SU-DHL-6 (cell line): ENCODE data around the gene STAM2.

Experiments used
- EZH2phosphoT487 ChIP-seq: fragments of 200-600 bp; sonication (generic), shearing (Covaris generic); conservative IDR thresholded peaks from 2 replicates; pipeline ENCODE4 v1.6.1; 2018; ENCODE audit warnings: mild to moderate bottlenecking, antibody characterized with exemption, low read length, moderate library complexity, mixed read lengths
- TF ChIP-seq, protein P1 (sequence below): fragments of 200-600 bp; sonication (generic); IDR thresholded peaks from one replicate; pipeline ENCODE4 v1.5.1; 2017; ENCODE audit warnings: antibody characterized with exemption, mild to moderate bottlenecking, low read length, moderate library complexity; ENCODE audit not compliant: insufficient read depth, poor library complexity, severe bottlenecking

GRCh38 chr2:152127628-152128027 lies 47.9 kb downstream of the STAM2 start:
- TF ChIP-seq, protein P1, sequence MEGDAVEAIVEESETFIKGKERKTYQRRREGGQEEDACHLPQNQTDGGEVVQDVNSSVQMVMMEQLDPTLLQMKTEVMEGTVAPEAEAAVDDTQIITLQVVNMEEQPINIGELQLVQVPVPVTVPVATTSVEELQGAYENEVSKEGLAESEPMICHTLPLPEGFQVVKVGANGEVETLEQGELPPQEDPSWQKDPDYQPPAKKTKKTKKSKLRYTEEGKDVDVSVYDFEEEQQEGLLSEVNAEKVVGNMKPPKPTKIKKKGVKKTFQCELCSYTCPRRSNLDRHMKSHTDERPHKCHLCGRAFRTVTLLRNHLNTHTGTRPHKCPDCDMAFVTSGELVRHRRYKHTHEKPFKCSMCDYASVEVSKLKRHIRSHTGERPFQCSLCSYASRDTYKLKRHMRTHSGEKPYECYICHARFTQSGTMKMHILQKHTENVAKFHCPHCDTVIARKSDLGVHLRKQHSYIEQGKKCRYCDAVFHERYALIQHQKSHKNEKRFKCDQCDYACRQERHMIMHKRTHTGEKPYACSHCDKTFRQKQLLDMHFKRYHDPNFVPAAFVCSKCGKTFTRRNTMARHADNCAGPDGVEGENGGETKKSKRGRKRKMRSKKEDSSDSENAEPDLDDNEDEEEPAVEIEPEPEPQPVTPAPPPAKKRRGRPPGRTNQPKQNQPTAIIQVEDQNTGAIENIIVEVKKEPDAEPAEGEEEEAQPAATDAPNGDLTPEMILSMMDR = no peak
- TF ChIP-seq EZH2phosphoT487 = no peak
